SU-DHL-6 (cell line): ENCODE data around the gene IGIP.

Source experiments
- H2AFZ ChIP-seq: fragments of 200-600 bp; sonication (generic); 2 replicates; pipeline ENCODE4 v1.6.1; 2014; ENCODE audit warnings: low read depth, mild to moderate bottlenecking, moderate library complexity, mixed read lengths, antibody characterized with exemption, low read length; ENCODE audit not compliant: severe bottlenecking
- H3F3A ChIP-seq: fragments of 200-600 bp; shearing (Covaris generic); 2 replicates; pipeline ENCODE4 v1.6.0; 2016; ENCODE audit warnings: antibody characterized with exemption, mild to moderate bottlenecking; ENCODE audit not compliant: insufficient read depth
- H3K27ac ChIP-seq: fragments of 200-600 bp; sonication (generic); 2 replicates; pipeline ENCODE4 v1.5.1; 2016; ENCODE audit warnings: low read depth, mild to moderate bottlenecking, low read length, moderate library complexity, mixed read lengths
- H3K27me3 ChIP-seq: fragments of 200-600 bp; sonication (generic), shearing (Covaris generic); 2 replicates; pipeline ENCODE4 v1.6.0; 2014; ENCODE audit warnings: mild to moderate bottlenecking, low read length
- H3K36me3 ChIP-seq: fragments of 200-600 bp; sonication (generic); 2 replicates; pipeline ENCODE4 v1.6.1; 2014; ENCODE audit warnings: mild to moderate bottlenecking, low read length, mixed read lengths
- H3K4me2 ChIP-seq: fragments of 300-600, 200-600 bp; shearing (Covaris generic), sonication (generic); 2 replicates; pipeline ENCODE4 v1.6.0; 2014; ENCODE audit warnings: low read length, low read depth, mild to moderate bottlenecking; ENCODE audit not compliant: poor library complexity, severe bottlenecking
- H3K4me3 ChIP-seq: fragments of 200-600 bp; sonication (generic); 2 replicates; pipeline ENCODE4 v1.5.1; 2014; ENCODE audit warnings: antibody characterized with exemption, low read length, mild to moderate bottlenecking, mixed read lengths; ENCODE audit not compliant: insufficient read depth, poor library complexity, severe bottlenecking
- H3K79me2 ChIP-seq: fragments of 200-600 bp; sonication (generic); 2 replicates; pipeline ENCODE4 v1.6.1; 2014; ENCODE audit warnings: mild to moderate bottlenecking, low read length, moderate library complexity; ENCODE audit not compliant: insufficient read depth
- H3K9ac ChIP-seq: fragments of 200-600 bp; sonication (generic); 2 replicates; pipeline ENCODE4 v1.7.0; 2014; ENCODE audit warnings: mild to moderate bottlenecking, low read length
- H3K9me2 ChIP-seq: fragments of 200-600 bp; sonication (generic); replicated peaks from 2 replicates; pipeline ENCODE4 v1.6.1; 2014; ENCODE audit warnings: low read length; ENCODE audit not compliant: insufficient read depth
- H3K9me3 ChIP-seq: fragments of 200-600 bp; sonication (generic); 2 replicates; pipeline ENCODE4 v1.6.1; 2014; ENCODE audit warnings: low read length, mixed read lengths; ENCODE audit not compliant: insufficient read depth
- H4K20me1 ChIP-seq: fragments of 200-600 bp; sonication (generic); 2 replicates; pipeline ENCODE4 v1.6.1; 2014; ENCODE audit warnings: low read depth, mild to moderate bottlenecking, antibody characterized with exemption, low read length, moderate library complexity, mixed read lengths
- CTCF ChIP-seq: fragments of 200-600 bp; sonication (generic); IDR thresholded peaks from one replicate; pipeline ENCODE4 v1.5.1; 2017; ENCODE audit warnings: antibody characterized with exemption, mild to moderate bottlenecking, low read length, moderate library complexity; ENCODE audit not compliant: insufficient read depth, poor library complexity, severe bottlenecking
- EZH2phosphoT487 ChIP-seq: fragments of 200-600 bp; sonication (generic), shearing (Covaris generic); conservative IDR thresholded peaks from 2 replicates; pipeline ENCODE4 v1.6.1; 2018; ENCODE audit warnings: mild to moderate bottlenecking, antibody characterized with exemption, low read length, moderate library complexity, mixed read lengths

The IGIP gene

GRCh38 chr5:140141241-140141640 lies 15.5 kb downstream of the IGIP start:
- no peaks in the 10 kb centered on the region for H3K36me3 ChIP-seq
- H4K20me1 ChIP-seq, result no peaks in the 10 kb centered on the region; the same call in 1 of the 2 replicates
- no peak overlapping the region for H3K4me2 ChIP-seq

GRCh38 chr5:140142246-140142645 lies 16.5 kb downstream of the IGIP start:
- no peak overlapping the region for H3K4me2 ChIP-seq
- H3K27ac ChIP-seq, result no peak overlapping the region
- H3K9me2 ChIP-seq, result no peaks in the 10 kb centered on the region
- no peak overlapping the region for H3K4me3 ChIP-seq
- H3K79me2 ChIP-seq, result no peaks in the 10 kb centered on the region
- no peak overlapping the region for H3K9ac ChIP-seq
- H3F3A ChIP-seq, result no peaks in the 10 kb centered on the region
- H3K27me3 ChIP-seq, result no peaks in the 10 kb centered on the region
- no peaks in the 10 kb centered on the region for H3K9me3 ChIP-seq
- TF ChIP-seq EZH2phosphoT487, result no peak
- TF ChIP-seq CTCF, result no peak
- no peak overlapping the region for H2AFZ ChIP-seq
- H3K36me3 ChIP-seq, result no peaks in the 10 kb centered on the region
- no peaks in the 10 kb centered on the region; the same call in 1 of the 2 replicates for H4K20me1 ChIP-seq

More at GRCh38 chr5:140141241-140141640, 15.5 kb downstream of the IGIP start:
- Histone ChIP-seq H3K9me2 (no peaks in the 10 kb centered on the region), H3K4me3 (no peak overlapping the region), H2AFZ (no peak overlapping the region), H3K9me3 (no peaks in the 10 kb centered on the region), H3K9ac (no peak overlapping the region), H3F3A (no peaks in the 10 kb centered on the region), H3K27me3 (no peaks in the 10 kb centered on the region), H3K27ac (no peak overlapping the region), H3K79me2 (no peaks in the 10 kb centered on the region)
- TF ChIP-seq CTCF (no peak), EZH2phosphoT487 (no peak)

GRCh38 chr5:140142856-140143255 lies 17.1 kb downstream of the IGIP start:
- no peaks in the 10 kb centered on the region for H3K9me2 ChIP-seq

More at GRCh38 chr5:140142856-140143255, 17.1 kb downstream of the IGIP start:
- no peak overlapping the region for H3K9ac ChIP-seq
- H3K4me3 ChIP-seq, result no peak overlapping the region
- H3K27ac ChIP-seq, result no peak overlapping the region
- H3K4me2 ChIP-seq, result no peak overlapping the region
- no peaks in the 10 kb centered on the region for H3K27me3 ChIP-seq
- H4K20me1 ChIP-seq, result no peaks in the 10 kb centered on the region; the same call in 1 of the 2 replicates
- no peak overlapping the region for H2AFZ ChIP-seq
- H3K9me3 ChIP-seq, result no peaks in the 10 kb centered on the region
- H3F3A ChIP-seq, result no peaks in the 10 kb centered on the region
- no peaks in the 10 kb centered on the region for H3K79me2 ChIP-seq
- TF ChIP-seq EZH2phosphoT487, result no peak
- no peak for TF ChIP-seq CTCF
- no peaks in the 10 kb centered on the region for H3K36me3 ChIP-seq
